Mucosa of stomach (tissue), 1 donor: ENCODE measurements around the gene RBP3.

ENCODE experiments used
- H3K27me3 ChIP-seq: one replicate; pipeline ENCODE4 v1.7.0; 2013; ENCODE audit warnings: mild to moderate bottlenecking, low read length; ENCODE audit not compliant: control insufficient read depth, insufficient read depth
- H3K36me3 ChIP-seq: one replicate; pipeline ENCODE4 v1.7.0; 2013; ENCODE audit warnings: low read length; ENCODE audit not compliant: control insufficient read depth, insufficient read depth
- H3K4me1 ChIP-seq: one replicate; pipeline ENCODE4 v1.7.0; 2013; ENCODE audit warnings: mild to moderate bottlenecking, low read length; ENCODE audit not compliant: control insufficient read depth, insufficient read depth
- H3K4me3 ChIP-seq: one replicate; pipeline ENCODE4 v1.7.0; 2013; ENCODE audit warnings: low read length
- H3K9ac ChIP-seq: one replicate; pipeline ENCODE4 v1.7.0; 2013; ENCODE audit warnings: mild to moderate bottlenecking, low read length, moderate library complexity
- H3K9me3 ChIP-seq: one replicate; pipeline ENCODE4 v1.7.0; 2013; ENCODE audit warnings: mild to moderate bottlenecking, low read length, moderate library complexity; ENCODE audit not compliant: control insufficient read depth
- donor health status: Pancreatic carcinoma.

The RBP3 gene

GRCh38 chr10:47348138-47348651, at the start of gene RBP3:
RBP3 (plus strand) TSS chr10:47348363; CDS start chr10:47348485, 122 bp downstream.
- Histone ChIP-seq H3K9ac (no peak within 1 kb of the TSS), H3K27me3 (no peaks in the 10 kb centered on the region), H3K36me3 (no peaks in the 10 kb centered on the region), H3K4me3 (no peak within 1 kb of the TSS), H3K4me1 (no peaks in the 10 kb centered on the region), H3K9me3 (no peaks in the 10 kb centered on the region)

DNA sequence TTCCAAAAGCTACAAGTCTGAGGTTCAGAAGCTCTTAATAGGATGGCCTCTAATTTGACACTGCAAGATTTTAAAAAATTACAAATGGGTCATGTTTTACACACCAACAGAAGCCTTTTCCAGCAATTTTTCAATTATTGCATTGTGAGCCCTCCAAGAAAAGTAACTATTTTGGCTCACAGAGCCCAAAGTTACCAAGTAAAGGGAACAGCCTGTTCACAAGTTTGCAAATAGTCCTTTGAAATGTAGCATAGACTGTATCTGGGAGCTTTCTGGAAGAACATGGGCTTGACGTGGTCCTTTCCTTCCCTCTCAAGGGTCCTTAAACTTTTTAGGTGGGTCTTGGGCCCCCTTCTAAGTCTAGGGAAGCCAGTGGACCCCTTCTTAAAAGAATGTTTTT, 49.4 kb upstream of the RBP3 start:
- peaks cover 55% of the 10 kb centered on the region for H3K27me3 ChIP-seq
- H3K36me3 ChIP-seq, result no peaks in the 10 kb centered on the region
- H3K9ac ChIP-seq, result no peak overlapping the region
- no peak overlapping the region for H3K4me3 ChIP-seq
- no peaks in the 10 kb centered on the region for H3K9me3 ChIP-seq
- H3K4me1 ChIP-seq, result peaks cover 3% of the 10 kb centered on the region

DNA sequence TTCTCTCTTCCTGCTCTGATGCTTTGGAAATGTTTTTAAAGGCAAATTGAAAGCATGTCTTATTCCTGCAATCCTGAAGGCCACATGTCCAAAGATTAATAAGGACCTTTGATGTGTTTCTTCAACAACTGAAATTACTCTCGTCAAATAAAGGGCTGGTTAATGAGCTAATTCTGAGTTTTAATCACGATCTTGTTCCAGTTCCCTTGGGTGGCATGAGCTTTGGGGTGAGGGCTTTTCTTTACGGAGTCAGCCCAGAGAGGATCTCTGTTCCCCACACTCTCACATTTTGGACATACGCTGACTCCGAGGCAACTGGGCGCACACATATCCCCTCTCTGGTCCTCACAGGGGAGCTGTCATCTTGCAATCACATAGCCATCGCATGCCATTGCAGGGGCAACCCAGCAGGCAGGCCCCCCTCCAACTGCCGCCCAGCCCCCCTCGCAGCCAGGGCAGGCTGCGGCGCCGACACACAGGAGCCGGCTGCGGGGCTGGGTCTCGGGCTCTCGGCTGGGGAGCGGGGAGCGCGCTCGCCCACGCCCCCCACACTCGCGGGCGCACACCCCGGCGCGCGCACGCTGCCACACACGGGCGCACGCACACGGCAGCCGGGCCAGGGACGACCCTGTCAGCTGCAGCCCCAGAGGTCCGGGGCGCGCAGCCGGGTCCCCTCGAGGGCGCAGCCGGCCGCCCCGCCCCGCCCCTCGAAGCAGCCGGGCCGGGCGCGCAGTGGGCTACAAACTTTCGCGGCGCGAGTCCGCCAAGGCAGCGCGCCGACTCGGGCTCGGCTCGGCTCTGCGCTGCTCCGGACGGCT, 48.3 kb upstream of the RBP3 start, which contains the start of gene GDF10:
GDF10 (plus strand) TSS at position 587 of the 818 bp plus-strand sequence. CDS start 455 bp downstream, outside the sequence.
- peaks cover 3% of the 10 kb centered on the region for H3K4me1 ChIP-seq
- no peaks in the 10 kb centered on the region for H3K9me3 ChIP-seq
- H3K9ac ChIP-seq, result no peak within 1 kb of the TSS
- H3K4me3 ChIP-seq, result no peak within 1 kb of the TSS
- peaks cover 51% of the 10 kb centered on the region for H3K27me3 ChIP-seq
- no peaks in the 10 kb centered on the region for H3K36me3 ChIP-seq

- Histone ChIP-seq H3K4me3 (no peak overlapping the region), H3K36me3 (no peaks in the 10 kb centered on the region), H3K9ac (no peak overlapping the region), H3K4me1 (peaks cover 3% of the 10 kb centered on the region), H3K9me3 (no peaks in the 10 kb centered on the region), H3K27me3 (peaks cover 47% of the 10 kb centered on the region)
Observed at GRCh38 chr10:47300429-47300931, 47.7 kb upstream of the RBP3 start.

DNA sequence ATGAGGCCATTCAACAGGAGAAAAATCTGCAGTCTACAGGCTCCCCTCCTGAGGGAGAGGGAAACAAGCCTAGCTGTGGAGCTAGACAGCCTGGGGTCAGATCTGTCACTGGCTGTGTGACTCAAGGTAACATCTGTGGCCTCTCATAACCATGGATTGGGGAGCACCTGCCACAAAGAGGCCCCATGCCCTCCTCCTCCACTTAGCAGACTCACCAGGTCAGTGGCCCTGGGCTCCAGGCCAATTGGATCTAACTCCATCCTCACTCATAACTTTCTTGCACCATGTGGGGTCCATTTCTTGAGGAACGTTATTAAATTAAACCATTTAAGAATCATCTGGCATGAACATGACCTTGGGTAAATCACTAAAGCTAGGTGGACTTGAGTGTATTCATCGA, 46.3 kb upstream of the RBP3 start:
- Histone ChIP-seq H3K4me3 (no peak overlapping the region), H3K27me3 (peaks cover 42% of the 10 kb centered on the region), H3K9me3 (no peaks in the 10 kb centered on the region), H3K9ac (no peak overlapping the region), H3K36me3 (no peaks in the 10 kb centered on the region), H3K4me1 (peaks cover 3% of the 10 kb centered on the region)

GRCh38 chr10:47303105-47303504, 45.1 kb upstream of the RBP3 start:
- no peaks in the 10 kb centered on the region for H3K9me3 ChIP-seq
- H3K4me1 ChIP-seq, result peaks cover 3% of the 10 kb centered on the region
- peaks cover 39% of the 10 kb centered on the region for H3K27me3 ChIP-seq
- no peak overlapping the region for H3K9ac ChIP-seq
- no peak overlapping the region for H3K4me3 ChIP-seq
- H3K36me3 ChIP-seq, result no peaks in the 10 kb centered on the region

- peaks cover 9% of the 10 kb centered on the region for H3K4me1 ChIP-seq
- no peaks in the 10 kb centered on the region for H3K9me3 ChIP-seq
- no peak overlapping the region for H3K4me3 ChIP-seq
- H3K27me3 ChIP-seq, result peaks cover 34% of the 10 kb centered on the region
- H3K9ac ChIP-seq, result no peak overlapping the region
- H3K36me3 ChIP-seq, result no peaks in the 10 kb centered on the region
Observed at GRCh38 chr10:47303866-47304265, 44.3 kb upstream of the RBP3 start.

DNA sequence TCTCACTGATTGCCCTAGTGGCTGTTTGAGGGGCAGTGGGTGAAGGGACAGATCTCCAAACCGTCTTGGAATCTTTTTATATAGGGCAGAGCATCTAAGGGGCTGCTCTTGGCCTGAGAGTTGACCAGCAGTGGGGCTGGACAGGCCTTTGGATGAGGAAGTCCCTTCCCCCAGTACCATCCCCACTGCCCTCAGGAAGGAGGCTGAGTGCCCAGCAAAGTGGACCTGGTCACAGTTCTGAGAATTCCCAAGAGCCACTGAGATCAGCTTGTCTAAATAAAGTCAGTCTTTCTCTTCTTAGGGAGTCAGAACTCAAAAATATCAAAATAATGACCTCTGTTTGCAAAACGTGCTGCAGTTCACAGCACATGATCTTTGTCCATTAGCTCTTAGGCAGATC, 42.6 kb upstream of the RBP3 start:
- no peak overlapping the region for H3K9ac ChIP-seq
- no peaks in the 10 kb centered on the region for H3K9me3 ChIP-seq
- no peaks in the 10 kb centered on the region for H3K36me3 ChIP-seq
- no peak overlapping the region for H3K4me3 ChIP-seq
- peaks cover 15% of the 10 kb centered on the region for H3K4me1 ChIP-seq
- H3K27me3 ChIP-seq, result peaks cover 18% of the 10 kb centered on the region

DNA sequence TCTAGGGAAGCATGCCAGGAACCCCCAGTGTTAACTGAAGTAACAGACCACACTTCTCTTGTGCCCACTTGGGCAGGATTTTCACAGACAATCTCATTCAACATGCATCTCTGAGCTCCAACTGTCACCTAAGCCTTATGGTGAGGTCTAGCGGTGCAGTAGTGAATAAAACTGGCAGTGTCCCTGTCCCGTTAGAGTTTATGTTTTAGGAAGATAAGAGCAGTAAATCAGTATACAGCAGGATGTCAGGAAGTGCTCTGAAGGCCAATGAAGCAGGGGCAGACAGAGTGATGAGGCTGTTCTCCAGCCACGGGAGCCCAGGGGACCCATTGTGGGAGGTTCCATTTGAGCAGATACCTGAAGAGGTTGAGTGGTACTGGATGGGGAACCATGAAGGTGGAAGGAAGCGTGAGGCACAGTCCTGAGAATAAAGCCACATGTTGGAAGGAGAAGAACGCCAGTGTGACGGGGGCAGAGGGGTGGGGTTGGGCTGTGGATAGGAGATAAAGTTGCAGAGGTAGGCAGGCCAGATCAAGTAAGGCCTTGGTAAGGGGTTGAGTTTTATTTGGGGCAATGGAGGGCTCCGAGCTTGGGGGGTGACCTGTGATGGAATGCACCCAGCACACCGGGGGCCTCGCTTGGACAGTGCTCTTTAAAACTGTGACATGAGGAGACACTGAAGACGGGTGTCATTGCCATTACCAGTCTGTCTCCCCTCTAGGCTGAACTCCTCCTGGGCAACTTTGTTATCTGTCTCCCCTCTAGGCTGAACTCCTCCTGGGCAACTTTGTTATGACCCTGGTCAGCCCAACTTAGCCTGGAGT, 41.6 kb upstream of the RBP3 start:
- Histone ChIP-seq H3K9me3 (no peaks in the 10 kb centered on the region), H3K4me3 (no peak overlapping the region), H3K27me3 (peaks cover 7% of the 10 kb centered on the region), H3K4me1 (peaks cover 24% of the 10 kb centered on the region), H3K36me3 (no peaks in the 10 kb centered on the region), H3K9ac (no peak overlapping the region)

DNA sequence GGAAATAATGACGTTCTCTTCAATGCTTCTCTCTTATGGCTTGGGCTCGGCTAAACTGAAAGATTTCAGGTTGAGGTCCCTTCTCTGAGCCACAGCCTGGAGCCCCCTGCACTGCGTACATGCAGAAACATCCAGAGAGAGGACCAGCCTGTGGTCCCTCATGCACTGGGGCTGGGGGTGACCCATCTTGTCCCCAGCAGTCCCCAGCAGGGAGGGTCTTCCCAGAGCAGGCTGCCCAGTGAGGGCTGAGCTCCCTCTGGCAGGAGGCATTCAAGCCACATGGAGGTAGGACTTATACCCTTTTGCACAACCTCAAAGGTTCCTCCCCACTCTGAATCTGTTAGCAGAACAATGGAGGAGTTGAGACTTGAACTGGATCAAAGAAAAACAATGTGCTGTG, 40.8 kb upstream of the RBP3 start:
- peaks cover 3% of the 10 kb centered on the region for H3K27me3 ChIP-seq
- H3K4me1 ChIP-seq, result peaks cover 32% of the 10 kb centered on the region
- no peaks in the 10 kb centered on the region for H3K36me3 ChIP-seq
- H3K4me3 ChIP-seq, result no peak overlapping the region
- H3K9ac ChIP-seq, result no peak overlapping the region
- no peaks in the 10 kb centered on the region for H3K9me3 ChIP-seq

DNA sequence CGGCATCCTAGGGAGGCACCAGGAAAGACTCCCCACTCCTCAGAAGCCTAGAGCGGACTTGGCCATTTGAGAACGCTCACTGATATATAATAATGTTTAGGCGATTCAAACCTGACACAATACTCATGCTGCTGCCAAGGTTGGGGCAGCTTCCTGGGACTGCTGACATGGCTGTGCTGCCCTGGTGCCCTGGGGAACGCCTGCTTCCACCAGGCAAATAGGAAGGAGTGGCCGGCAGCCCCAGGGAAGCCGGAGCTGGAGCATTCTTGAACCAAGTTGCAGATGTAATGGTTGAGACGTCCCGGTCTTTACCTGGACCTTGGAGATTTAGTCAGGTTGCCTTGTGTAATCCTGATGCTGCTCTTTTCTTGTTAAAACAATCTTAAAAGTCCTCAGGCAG, 39.4 kb upstream of the RBP3 start:
- no peak overlapping the region for H3K9ac ChIP-seq
- H3K27me3 ChIP-seq, result peaks cover 3% of the 10 kb centered on the region
- no peaks in the 10 kb centered on the region for H3K36me3 ChIP-seq
- H3K4me3 ChIP-seq, result no peak overlapping the region
- H3K4me1 ChIP-seq, result peaks cover 32% of the 10 kb centered on the region
- H3K9me3 ChIP-seq, result no peaks in the 10 kb centered on the region
